GM18517 (cell line): ENCODE measurements around the gene HMGXB4.
"Not testable (repeated sequence)": the region's sequence is repeated elsewhere in the genome, so short reads cannot be mapped to it uniquely, and the experiment has no call there.

Experiments
- ATAC-seq: cut with Tn5 transposase; IDR thresholded peaks from one replicate; pipeline ENCODE4 v1.9.1; 2021; ENCODE audit warnings: mild to moderate bottlenecking, moderate library complexity; ENCODE audit not compliant: unreplicated experiment

The HMGXB4 gene

GRCh38 chr22:35257321-35258190 is at the start of gene HMGXB4:
TSS of gene HMGXB4 (plus strand) at chr22:35257493. CDS start at chr22:35262391, 4,898 bp downstream.
- ATAC-seq = peak; percentile 87

GRCh38 chr22:35208003-35208402 is 49.3 kb upstream of the HMGXB4 start:
- ATAC-seq = no peak

- no peak for ATAC-seq
Observed at GRCh38 chr22:35209203-35209602, 48.1 kb upstream of the HMGXB4 start.

- no peak for ATAC-seq
Observed at GRCh38 chr22:35212009-35212408, 45.3 kb upstream of the HMGXB4 start.

GRCh38 chr22:35212996-35213395 is 44.3 kb upstream of the HMGXB4 start:
- no peak for ATAC-seq

- no peak for ATAC-seq
Observed at GRCh38 chr22:35214968-35215367, 42.3 kb upstream of the HMGXB4 start.

- ATAC-seq = no peak
Observed at GRCh38 chr22:35215993-35216392, 41.3 kb upstream of the HMGXB4 start.

GRCh38 chr22:35217527-35217926 is 39.8 kb upstream of the HMGXB4 start:
- ATAC-seq = no peak

GRCh38 chr22:35218079-35218478 is 39.2 kb upstream of the HMGXB4 start:
- no peak for ATAC-seq

GRCh38 chr22:35219012-35219411 is 38.3 kb upstream of the HMGXB4 start:
- ATAC-seq = no peak

GRCh38 chr22:35220221-35220620 is 37.1 kb upstream of the HMGXB4 start:
- no peak for ATAC-seq

GRCh38 chr22:35225010-35225409 is 32.3 kb upstream of the HMGXB4 start:
- no peak for ATAC-seq

GRCh38 chr22:35226958-35227647 is 30.2 kb upstream of the HMGXB4 start:
- ATAC-seq = no peak

GRCh38 chr22:35229865-35230264 is 27.4 kb upstream of the HMGXB4 start:
- ATAC-seq = no peak

GRCh38 chr22:35230417-35230816 is 26.9 kb upstream of the HMGXB4 start:
- no peak for ATAC-seq

GRCh38 chr22:35230839-35231584 is 26.3 kb upstream of the HMGXB4 start:
- no peak for ATAC-seq

GRCh38 chr22:35231585-35232084 is 25.7 kb upstream of the HMGXB4 start:
- no peak for ATAC-seq

GRCh38 chr22:35238749-35239148 is 18.5 kb upstream of the HMGXB4 start:
- ATAC-seq = not testable (repeated sequence)

GRCh38 chr22:35244507-35244906 is 12.8 kb upstream of the HMGXB4 start:
- ATAC-seq = not testable (repeated sequence)

- ATAC-seq = no peak
Observed at GRCh38 chr22:35250156-35250555, 7.1 kb upstream of the HMGXB4 start.

GRCh38 chr22:35253946-35254345 is 3.3 kb upstream of the HMGXB4 start:
- ATAC-seq = no peak
